ENCODE results near the gene SLC7A14. TPM values are rescaled to one million over a fixed set of nuclear protein-coding genes. Genes with fewer than 3 reads are reported as not detected.

SLC7A14 gene
- total and polyA plus RNA-seq, 2 donors (not counting 3 experiments of a cell fraction or from before 2014, with no cell fraction given), result 0.07 to 0.57 TPM

DNA sequence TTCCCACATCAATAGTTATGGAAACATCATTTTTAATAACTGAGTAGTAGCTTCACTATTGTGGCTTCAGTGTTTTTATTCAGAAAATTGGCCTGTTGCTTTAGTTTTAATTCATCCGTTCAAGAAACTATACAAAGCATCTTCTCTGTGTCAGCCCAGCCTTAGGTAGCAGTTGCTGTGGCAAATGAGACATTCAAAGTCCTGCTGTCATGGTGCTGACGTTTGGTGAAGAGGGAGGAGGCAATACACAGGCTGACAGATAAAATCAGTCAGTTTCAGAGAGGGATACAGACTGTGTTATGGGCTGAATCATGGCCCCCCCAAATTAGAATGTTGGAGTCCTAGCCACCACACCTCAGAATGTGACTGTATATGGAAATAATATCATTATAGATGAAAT, 56.5 kb downstream of the SLC7A14 start:
- Histone ChIP-seq H3K27ac (ENCODE audit: insufficient read depth, low read depth, low read length) (no peak overlapping the region), H3K4me2 (ENCODE audit: insufficient read depth, low read length) (no peak overlapping the region), H3K4me1 (ENCODE audit: control insufficient read depth, extremely low read depth, insufficient read depth, low read length) (no peaks in the 10 kb centered on the region), H4K20me1 (replicated peaks; ENCODE audit: control insufficient read depth, extremely low read depth, insufficient read depth, low read length) (no peaks in the 10 kb centered on the region), H3K9ac (replicated peaks; ENCODE audit: extremely low read depth, insufficient read depth, low read length) (no peak overlapping the region), H3K36me3 (ENCODE audit: control insufficient read depth in 2 of 2, extremely low read depth in 1 of 2, insufficient read depth in 2 of 2, low read length in 2 of 2) (no peaks in the 10 kb centered on the region), H2AFZ (ENCODE audit: low read depth, low read length) (no peak overlapping the region), H3K9me1 (replicated peaks; ENCODE audit: control insufficient read depth, extremely low read depth, insufficient read depth, low read length) (no peaks in the 10 kb centered on the region), H3K79me2 (ENCODE audit: control insufficient read depth, insufficient read depth, low read length) (no peaks in the 10 kb centered on the region), H3K27me3 (ENCODE audit: control insufficient read depth in 2 of 2, insufficient read depth in 2 of 2, low read length in 2 of 2) (no peaks in the 10 kb centered on the region), H3K9me3 (replicated peaks; ENCODE audit: control insufficient read depth, insufficient read depth, low read length) (no peaks in the 10 kb centered on the region), H3K4me3 (replicated peaks in 1 of 3; ENCODE audit: insufficient read depth in 1 of 3, low read depth in 1 of 3, low read length in 3 of 3) (no peak overlapping the region)
- dilution Hi-C loops (cut with MboI; ENCODE audit: extremely low pct_ligation_motif_present, low sequenced_read_pairs), result no loop called here
- DNase-seq (ENCODE audit: low read depth, low spot score) (no peak), FAIRE-seq (peak; percentile 44)
- TF ChIP-seq EZH2 (IDR thresholded peaks at IDR 0.05; ENCODE audit: borderline replicate concordance, low read depth, low read length, severe bottlenecking) (no peak), GATA2 (IDR thresholded peaks at IDR 0.05; ENCODE audit: insufficient read depth, insufficient read length, low read depth, low read length) (no peak), JUN (IDR thresholded peaks at IDR 0.05; ENCODE audit: borderline replicate concordance, insufficient read depth, insufficient read length, low read depth) (no peak), MYC (IDR thresholded peaks at IDR 0.05; ENCODE audit: low read depth, low read length) (no peak), FOS (IDR thresholded peaks at IDR 0.05; ENCODE audit: borderline replicate concordance, insufficient read depth, low read length) (no peak), POLR2A (IDR thresholded peaks at IDR 0.05; ENCODE audit: low read depth, low read length) (no peak), POLR2AphosphoS5 (IDR thresholded peaks at IDR 0.05; ENCODE audit: insufficient read depth, low read depth, low read length) (no peak)
- TF ChIP-seq, protein P1, sequence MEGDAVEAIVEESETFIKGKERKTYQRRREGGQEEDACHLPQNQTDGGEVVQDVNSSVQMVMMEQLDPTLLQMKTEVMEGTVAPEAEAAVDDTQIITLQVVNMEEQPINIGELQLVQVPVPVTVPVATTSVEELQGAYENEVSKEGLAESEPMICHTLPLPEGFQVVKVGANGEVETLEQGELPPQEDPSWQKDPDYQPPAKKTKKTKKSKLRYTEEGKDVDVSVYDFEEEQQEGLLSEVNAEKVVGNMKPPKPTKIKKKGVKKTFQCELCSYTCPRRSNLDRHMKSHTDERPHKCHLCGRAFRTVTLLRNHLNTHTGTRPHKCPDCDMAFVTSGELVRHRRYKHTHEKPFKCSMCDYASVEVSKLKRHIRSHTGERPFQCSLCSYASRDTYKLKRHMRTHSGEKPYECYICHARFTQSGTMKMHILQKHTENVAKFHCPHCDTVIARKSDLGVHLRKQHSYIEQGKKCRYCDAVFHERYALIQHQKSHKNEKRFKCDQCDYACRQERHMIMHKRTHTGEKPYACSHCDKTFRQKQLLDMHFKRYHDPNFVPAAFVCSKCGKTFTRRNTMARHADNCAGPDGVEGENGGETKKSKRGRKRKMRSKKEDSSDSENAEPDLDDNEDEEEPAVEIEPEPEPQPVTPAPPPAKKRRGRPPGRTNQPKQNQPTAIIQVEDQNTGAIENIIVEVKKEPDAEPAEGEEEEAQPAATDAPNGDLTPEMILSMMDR (IDR thresholded peaks at IDR 0.05; ENCODE audit: extremely low read depth in 1 of 2, insufficient read depth in 1 of 2, low read depth in 1 of 2, low read length in 2 of 2), result no peak
- TF ChIP-seq, protein P2, sequence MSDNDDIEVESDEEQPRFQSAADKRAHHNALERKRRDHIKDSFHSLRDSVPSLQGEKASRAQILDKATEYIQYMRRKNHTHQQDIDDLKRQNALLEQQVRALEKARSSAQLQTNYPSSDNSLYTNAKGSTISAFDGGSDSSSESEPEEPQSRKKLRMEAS (IDR thresholded peaks at IDR 0.05; ENCODE audit: insufficient read depth, insufficient read length), result no peak
- ChIA-PET CTCF (interaction anchor here (1.4 kb wide), 1 partner anchor 11 kb away, joined by 3 read pairs; no protein-coding TSS in a partner anchor), POLR2A (no interaction called here)
- BruUV-seq (replicated peaks), result no TSS peak
- intact Hi-C loops (cut with micrococcal nuclease), result no loop called here
